Cortex of kidney (tissue), 1 donor: ENCODE results near the gene KLC1.
"Not testable (repeated sequence)": the region's sequence is repeated elsewhere in the genome, so short reads cannot be mapped to it uniquely, and the experiment has no call there.

Experiments used
- DNase-seq: peaks from one replicate; lab custom pipeline; 2025; lab: John Stamatoyannopoulos, UW

KLC1 gene

GRCh38 chr14:103625356-103626095, 3.5 kb upstream of the KLC1 start:
- no peak for DNase-seq

DNA sequence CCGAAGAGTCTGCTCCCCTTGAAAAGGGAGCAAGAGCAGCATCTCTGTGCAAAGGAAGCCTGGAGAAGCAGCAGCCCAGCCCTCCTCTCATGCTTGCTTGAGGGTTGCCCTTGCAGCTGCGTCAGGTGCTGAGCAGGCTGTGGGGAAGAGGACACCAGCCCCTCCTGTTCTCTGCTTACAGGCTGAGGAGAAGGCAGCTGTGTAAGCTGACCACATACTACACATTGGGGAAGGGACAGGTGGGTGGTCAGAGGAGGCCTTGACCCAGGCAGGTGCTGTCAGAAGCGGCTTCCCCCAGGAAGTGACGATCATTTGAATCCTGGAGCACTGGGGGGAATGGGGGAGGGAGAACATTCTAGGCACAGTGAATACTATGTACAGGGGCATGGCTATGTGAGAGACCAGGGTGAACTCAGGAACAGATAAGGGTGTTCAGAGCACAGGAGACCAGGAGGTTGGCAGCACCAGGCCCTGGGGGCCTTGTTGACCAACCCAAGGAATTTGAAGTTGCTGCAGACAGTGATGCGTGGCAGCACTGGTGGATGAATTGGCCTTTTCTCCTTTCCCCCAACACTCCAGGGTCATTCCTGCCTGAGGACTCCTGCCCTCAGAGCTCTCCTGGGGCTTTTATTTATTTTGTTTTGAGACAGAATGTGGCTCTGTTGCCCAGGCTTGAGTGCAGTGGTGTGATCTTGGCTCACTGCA, 2.7 kb upstream of the KLC1 start:
- no peak for DNase-seq

DNA sequence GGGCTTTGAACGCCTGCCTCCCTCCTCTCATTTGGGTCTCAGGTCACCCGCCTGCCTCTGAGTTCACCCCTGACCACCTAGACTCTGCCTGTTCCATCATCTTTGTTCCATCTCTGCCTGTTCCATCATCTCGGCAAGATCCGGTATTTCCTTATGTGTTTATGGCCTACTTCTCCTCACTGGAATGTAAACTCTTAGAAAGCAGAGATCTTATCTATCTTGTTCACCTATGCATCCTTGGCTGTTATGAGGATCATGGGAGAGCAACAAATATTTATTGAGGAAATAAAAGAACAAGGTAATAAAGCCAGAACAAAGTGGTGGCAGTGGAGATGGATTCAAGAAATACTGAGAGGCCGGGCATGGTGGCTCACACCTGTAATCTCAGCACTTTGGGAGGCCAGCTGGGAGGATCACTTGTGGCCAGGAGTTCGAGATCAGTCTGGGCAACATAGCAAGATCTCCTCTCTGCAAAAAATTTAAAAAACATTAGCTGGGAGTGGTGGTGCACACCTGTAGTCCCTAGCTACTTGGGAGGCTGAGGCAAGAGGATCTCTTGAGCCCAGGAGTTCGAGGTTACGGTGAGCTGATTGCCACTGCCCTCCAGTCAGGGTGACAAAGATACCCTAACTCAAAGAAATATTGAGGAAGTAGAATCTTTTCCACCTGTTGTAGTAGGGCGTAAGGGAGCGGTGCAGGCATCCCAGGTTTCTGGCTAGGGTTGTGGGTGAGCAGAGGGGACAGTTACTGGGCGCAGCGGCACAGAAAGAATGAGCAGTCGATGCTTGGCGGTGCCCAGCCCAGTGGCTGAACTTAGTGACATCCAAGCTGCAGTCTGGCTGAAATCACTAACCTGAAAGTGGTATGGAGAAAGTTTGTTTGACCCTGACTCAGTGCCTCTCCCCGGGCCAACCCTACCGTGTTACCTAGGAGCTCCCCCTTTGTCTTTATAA, 1.7 kb upstream of the KLC1 start:
- no peak for DNase-seq

GRCh38 chr14:103628221-103628683, 759 bp upstream of the KLC1 start:
- no peak for DNase-seq

GRCh38 chr14:103629503-103630121, 601 bp downstream of the KLC1 start:
- DNase-seq = no peak

GRCh38 chr14:103630364-103631108, 1.5 kb downstream of the KLC1 start:
- no peak for DNase-seq

- DNase-seq = no peak
Observed at GRCh38 chr14:103633391-103633790, 4.4 kb downstream of the KLC1 start.

DNA sequence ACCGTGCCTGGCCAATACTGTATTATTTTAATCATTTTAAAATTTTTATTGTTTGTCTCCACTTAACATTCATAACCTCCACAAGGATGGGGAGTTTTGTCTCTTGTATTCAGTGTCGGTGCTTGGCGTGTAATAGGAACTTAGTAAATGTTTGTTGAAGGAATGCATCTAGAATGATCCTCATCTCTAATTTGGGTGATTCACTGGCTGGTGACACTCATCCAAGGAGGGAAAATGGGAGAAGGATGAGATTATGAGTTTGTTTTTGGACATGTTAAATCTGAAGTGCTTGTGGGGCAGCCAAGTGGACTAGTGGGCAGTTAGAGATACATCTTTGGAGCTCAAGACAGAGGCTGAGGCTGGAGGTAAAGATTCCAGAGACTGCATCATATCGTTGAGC, 5.1 kb downstream of the KLC1 start:
- DNase-seq = no peak

DNA sequence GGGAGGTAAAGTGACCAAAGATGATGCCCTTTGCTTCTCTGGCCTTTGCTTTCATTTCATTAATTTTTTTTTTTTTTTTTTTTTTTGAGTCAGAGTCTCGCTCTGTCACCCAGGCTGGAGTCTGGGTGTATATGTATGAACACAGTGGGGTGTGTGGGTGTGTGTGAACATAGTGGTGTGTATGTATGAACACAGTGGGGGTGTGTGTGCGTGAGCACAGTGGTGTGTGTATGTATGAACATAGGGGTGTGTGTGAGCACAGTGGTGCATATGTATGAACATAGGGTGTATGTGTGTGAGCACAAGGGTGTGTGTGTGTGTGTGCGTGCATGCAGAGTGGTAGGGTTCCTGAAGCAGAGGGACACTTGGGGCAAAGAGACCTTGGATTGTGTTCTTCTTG, 9.6 kb downstream of the KLC1 start:
- no peak for DNase-seq

- no peak for DNase-seq
Observed at GRCh38 chr14:103641161-103641560, 12.2 kb downstream of the KLC1 start.

DNA sequence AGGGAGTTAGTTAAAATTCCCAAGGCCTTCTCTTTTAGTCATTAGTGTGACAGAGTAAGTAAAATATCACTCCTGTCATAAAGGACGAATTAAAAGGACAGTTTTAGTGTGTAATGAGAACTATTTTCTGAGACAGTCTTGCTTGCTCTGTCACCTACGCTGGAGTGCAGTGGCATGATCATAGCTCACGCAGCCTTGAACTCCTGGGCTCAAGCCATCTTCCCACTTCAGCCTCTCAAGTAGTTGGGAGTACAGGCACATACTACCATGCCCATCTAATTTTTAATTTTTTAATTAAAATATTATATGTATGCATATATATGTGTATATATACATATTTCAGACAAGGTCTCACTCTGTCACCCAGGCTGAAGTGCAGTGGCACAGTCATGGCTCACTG, 17.2 kb downstream of the KLC1 start:
- DNase-seq = no peak

GRCh38 chr14:103649001-103649400, 20.0 kb downstream of the KLC1 start:
- DNase-seq = no peak

- no peak for DNase-seq
Observed at GRCh38 chr14:103650213-103650612, 21.2 kb downstream of the KLC1 start.

DNA sequence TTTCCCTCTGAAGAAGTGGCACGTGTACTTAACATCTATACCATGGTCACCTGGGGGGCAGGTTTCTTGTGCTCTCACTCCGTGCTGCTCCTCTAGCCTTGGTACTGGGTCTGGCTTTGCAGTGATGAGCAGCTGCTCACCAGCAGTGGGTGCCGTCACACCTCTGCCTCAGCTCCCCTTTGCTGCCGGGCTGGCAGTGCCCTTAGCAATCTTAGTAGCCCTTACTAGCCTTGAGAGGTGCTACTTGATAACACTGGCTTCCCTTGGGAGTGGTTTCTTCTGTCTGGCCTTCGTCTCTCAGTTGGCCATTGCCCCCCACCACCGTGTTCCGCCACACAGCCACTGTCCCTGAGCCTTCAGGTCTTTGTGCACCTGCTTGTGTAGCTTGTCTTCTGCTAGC, 22.6 kb downstream of the KLC1 start:
- no peak for DNase-seq

DNA sequence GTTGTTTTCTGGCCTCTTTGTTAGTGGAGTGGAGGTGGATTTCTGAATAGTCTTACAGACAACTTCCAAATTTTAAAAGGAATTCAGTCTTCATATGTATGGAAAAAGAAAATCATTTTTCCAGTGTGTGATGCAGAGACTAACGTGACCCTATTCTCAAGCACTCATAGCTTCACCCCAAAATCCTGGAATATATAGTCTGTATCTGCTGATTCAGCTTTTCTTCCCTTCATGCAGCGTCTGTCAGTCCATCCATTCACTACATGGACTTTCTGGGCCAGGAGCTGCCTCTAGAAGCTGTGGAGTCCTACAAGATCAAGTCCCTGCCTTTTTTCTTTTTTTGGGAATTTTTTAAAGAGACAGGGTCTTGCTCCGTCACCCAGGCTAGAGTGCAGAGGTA, 23.8 kb downstream of the KLC1 start:
- DNase-seq = no peak

GRCh38 chr14:103653336-103653735, 24.3 kb downstream of the KLC1 start:
- DNase-seq = not testable (repeated sequence)

- DNase-seq = no peak
Observed at GRCh38 chr14:103653805-103654204, 24.8 kb downstream of the KLC1 start.

- no peak for DNase-seq
Observed at GRCh38 chr14:103654619-103655018, 25.6 kb downstream of the KLC1 start.

DNA sequence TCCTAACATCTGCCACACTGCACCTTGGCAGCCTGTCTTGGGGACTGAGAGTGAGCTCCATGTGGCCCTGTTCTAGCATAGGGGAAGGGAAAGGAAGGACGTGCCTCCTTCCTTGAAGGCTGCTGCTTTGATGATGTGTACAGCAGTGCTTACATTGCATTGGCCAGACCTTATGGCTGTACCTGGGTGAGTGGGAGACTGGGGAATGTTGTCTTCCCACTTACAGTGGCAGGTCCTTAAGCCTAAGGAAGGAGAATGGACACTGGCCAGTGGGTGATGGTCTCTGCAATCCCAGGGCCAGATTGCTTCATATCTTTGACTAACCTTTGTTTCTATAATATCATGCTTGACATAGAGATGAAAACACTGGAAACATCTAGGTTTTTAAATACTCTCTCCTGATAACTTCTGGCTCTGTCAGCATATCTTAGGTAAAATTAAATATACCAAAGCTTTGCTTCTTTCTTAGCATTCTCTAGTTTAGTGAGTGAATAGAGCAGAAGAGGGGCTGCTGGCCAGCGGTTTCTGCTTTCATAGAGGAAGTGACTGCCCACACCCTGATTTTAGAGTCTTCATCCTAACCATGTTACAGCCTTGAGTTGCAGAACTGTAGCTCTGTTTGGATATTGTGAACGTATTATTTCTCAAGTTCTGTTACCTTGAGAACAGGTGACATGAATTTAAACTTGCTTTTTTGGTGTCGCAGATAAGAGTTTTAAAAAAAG, 27.2 kb downstream of the KLC1 start:
- DNase-seq = no peak

GRCh38 chr14:103656756-103657133, 27.7 kb downstream of the KLC1 start:
- no peak for DNase-seq

GRCh38 chr14:103657471-103657870, 28.5 kb downstream of the KLC1 start:
- DNase-seq = no peak
